Left lung (tissue), 10 donors: ENCODE results near the gene CPN2. TPM values are rescaled to one million over a fixed set of nuclear protein-coding genes. Genes with fewer than 3 reads are reported as not detected.

Experiments used
- ATAC-seq: fragments of 200-7000 bp; cut with Tn5 transposase; one replicate; pipeline ENCODE4 v1.9.1; 2020; ENCODE audit warnings: moderate library complexity
- DNase-seq, 4 donors: peaks; one replicate each; pipeline ENCODE4 v3.0.0-alpha.2; 2013 to 2020
- H3K27ac ChIP-seq, 2 donors: fragments of 200-600 bp; sonication (generic) in 1 of 2; one replicate each; pipeline versions ENCODE4 v1.5.0 to v1.8.0; 2020 to 2021
- H3K27me3 ChIP-seq, 2 donors: fragments of 200-600 bp; sonication (generic) in 1 of 2; one replicate each; pipeline versions ENCODE4 v1.5.0 to v1.8.0; 2020 to 2021
- H3K36me3 ChIP-seq, 2 donors: fragments of 200-600 bp; sonication (generic) in 1 of 2; one replicate each; pipeline versions ENCODE4 v1.5.0 to v1.8.0; 2020 to 2021
- H3K4me1 ChIP-seq, 2 donors: fragments of 200-600 bp; one replicate each; pipeline ENCODE4 v1.8.0; 2021
- H3K4me3 ChIP-seq, 2 donors: fragments of 200-600 bp; sonication (generic) in 1 of 2; one replicate each; pipeline versions ENCODE4 v1.5.0 to v1.8.0; 2020 to 2021; ENCODE audit warnings: mild to moderate bottlenecking in 1 of 2
- H3K9me3 ChIP-seq, 2 donors: fragments of 200-600 bp; sonication (generic) in 1 of 2; one replicate each; pipeline versions ENCODE4 v1.5.0 to v1.8.0; 2020 to 2021
- CTCF ChIP-seq, 2 donors: fragments of 200-600 bp; sonication (generic) in 1 of 2; IDR thresholded peaks; one replicate each; pipeline versions ENCODE4 v1.5.0 to v1.8.0; 2021; ENCODE audit warnings: antibody characterized with exemption in 2 of 2
- intact Hi-C, 2 donors: fragments of 100-400 bp; cut with DNase I; formaldehyde crosslinking; loops; one replicate each; pipeline versions ENCODE4 v1.11.2 to v1.14.2; 2022
- polyA plus RNA-seq, 6 donors: library from polyadenylated mRNA; unstranded; fragments of 120-200 nt; gene quantifications; one replicate each; pipeline ENCODE4 v1.2.1, GENCODE V29; 2013; ENCODE audit not compliant: insufficient read length in 6 of 6
- total RNA-seq, 2 donors: library from RNA; stranded (reverse); fragmentation: NEBNext Ultra II Directional; extraction: Animal tissue kit (Norgen Biotek cat#: 25700); gene quantifications; one replicate each; pipeline ENCODE4 v1.2.1, GENCODE V29; 2021
- donor health status: DM: no; HTN: yes; CAD: no.
- donor health status: DM: no; HTN: no; CAD: no.

The CPN2 gene
- total and polyA plus RNA-seq, 8 donors: not detected

- no peak for ATAC-seq
- H3K4me3 ChIP-seq: no peak overlapping the region
- TF ChIP-seq CTCF (IDR thresholded peaks at IDR 0.05): no peak
Observed at GRCh38 chr3:194306771-194307640, 44.1 kb downstream of the CPN2 start.

GRCh38 chr3:194306109-194306686 lies 44.9 kb downstream of the CPN2 start:
- Histone ChIP-seq H3K27ac (no peak overlapping the region), H3K9me3 (no peaks in the 10 kb centered on the region), H3K4me3 (no peak overlapping the region), H3K4me1 (peaks cover 3 to 12% of the 10 kb centered on the region in 2 donors), H3K27me3 (peaks cover 0 to 26% of the 10 kb centered on the region in 2 donors), H3K36me3 (no peaks in the 10 kb centered on the region)
- DNase-seq: no peak
- TF ChIP-seq CTCF (IDR thresholded peaks at IDR 0.05): no peak
- intact Hi-C loops: no loop called here
- no peak for ATAC-seq

More at GRCh38 chr3:194306771-194307640, 44.1 kb downstream of the CPN2 start:
- Histone ChIP-seq H3K4me1 (peaks cover 3 to 12% of the 10 kb centered on the region in 2 donors), H3K9me3 (no peaks in the 10 kb centered on the region), H3K27ac (no peak overlapping the region), H3K36me3 (no peaks in the 10 kb centered on the region), H3K27me3 (peaks cover 0 to 28% of the 10 kb centered on the region in 2 donors)
- intact Hi-C loops: no loop called here
- no peak for DNase-seq

GRCh38 chr3:194305356-194306108 lies 45.6 kb downstream of the CPN2 start:
- peaks cover 3 to 12% of the 10 kb centered on the region in 2 donors for H3K4me1 ChIP-seq
- no peak for TF ChIP-seq CTCF (IDR thresholded peaks at IDR 0.05)
- no peak overlapping the region for H3K27ac ChIP-seq
- H3K4me3 ChIP-seq: no peak overlapping the region
- DNase-seq (no peak), ATAC-seq (no peak)
- H3K9me3 ChIP-seq: no peaks in the 10 kb centered on the region
- peaks cover 0 to 26% of the 10 kb centered on the region in 2 donors for H3K27me3 ChIP-seq
- H3K36me3 ChIP-seq: no peaks in the 10 kb centered on the region
- intact Hi-C loops: no loop called here

- Histone ChIP-seq H3K9me3 (no peaks in the 10 kb centered on the region), H3K27me3 (peaks cover 0 to 26% of the 10 kb centered on the region in 2 donors), H3K36me3 (no peaks in the 10 kb centered on the region), H3K4me3 (no peak overlapping the region), H3K27ac (no peak overlapping the region), H3K4me1 (peaks cover 3 to 18% of the 10 kb centered on the region in 2 donors)
- intact Hi-C loops: no loop called here
- no peak for TF ChIP-seq CTCF (IDR thresholded peaks at IDR 0.05)
- DNase-seq (no peak), ATAC-seq (no peak)
Observed at GRCh38 chr3:194304186-194304917, 46.8 kb downstream of the CPN2 start.
